Colonic mucosa (tissue), 4 donors: ENCODE measurements around the gene CRMP1. TPM values are rescaled to one million over a fixed set of nuclear protein-coding genes. Genes with fewer than 3 reads are reported as not detected.

Experiments
- DNase-seq: peaks from one replicate; pipeline ENCODE4 v3.0.0-alpha.2; 2020
- H3K27ac ChIP-seq: fragments of 200-600 bp; one replicate; pipeline ENCODE4 v1.8.0; 2021
- H3K27me3 ChIP-seq: fragments of 200-600 bp; one replicate; pipeline ENCODE4 v1.8.0; 2021
- H3K36me3 ChIP-seq: fragments of 200-600 bp; one replicate; pipeline ENCODE4 v1.8.0; 2021
- H3K4me1 ChIP-seq: fragments of 200-600 bp; one replicate; pipeline ENCODE4 v1.8.0; 2021; ENCODE audit warnings: mild to moderate bottlenecking
- H3K4me3 ChIP-seq: fragments of 200-600 bp; one replicate; pipeline ENCODE4 v1.8.0; 2021
- H3K9ac ChIP-seq, 2 donors: one replicate each; pipeline ENCODE4 v1.7.0; 2013; ENCODE audit warnings: control low read depth in 2 of 2, low read depth in 2 of 2, low read length in 2 of 2
- H3K9me3 ChIP-seq: fragments of 200-600 bp; one replicate; pipeline ENCODE4 v1.8.0; 2021
- intact Hi-C: fragments of 100-400 bp; cut with DNase I; formaldehyde crosslinking; loops from one replicate; pipeline ENCODE4 v1.14.1; 2022
- total RNA-seq, 2 donors: library from RNA; stranded (reverse); fragmentation: NEBNext Ultra II Directional in 1 of 2; extraction: Animal tissue kit (Norgen Biotek cat#: 25700) in 1 of 2; gene quantifications; one replicate each; pipeline ENCODE4 v1.2.1, GENCODE V29; 2021
- TF ChIP-seq, protein P1 (sequence below): fragments of 200-600 bp; IDR thresholded peaks from one replicate; pipeline ENCODE4 v1.8.0; 2022; ENCODE audit warnings: antibody characterized with exemption, mild to moderate bottlenecking
- donor health status: healthy.
- donor health status: DM: no; HTN: no; CAD: no.
- donor health status: DM: no; HTN: no; CAD: no.

The CRMP1 gene
- total RNA-seq, 2 donors from 2014 or later, result 0.49 to 1.2 TPM

- no peaks in the 10 kb centered on the region for H3K27me3 ChIP-seq
- no peak overlapping the region for H3K4me3 ChIP-seq
- TF ChIP-seq, protein P1, sequence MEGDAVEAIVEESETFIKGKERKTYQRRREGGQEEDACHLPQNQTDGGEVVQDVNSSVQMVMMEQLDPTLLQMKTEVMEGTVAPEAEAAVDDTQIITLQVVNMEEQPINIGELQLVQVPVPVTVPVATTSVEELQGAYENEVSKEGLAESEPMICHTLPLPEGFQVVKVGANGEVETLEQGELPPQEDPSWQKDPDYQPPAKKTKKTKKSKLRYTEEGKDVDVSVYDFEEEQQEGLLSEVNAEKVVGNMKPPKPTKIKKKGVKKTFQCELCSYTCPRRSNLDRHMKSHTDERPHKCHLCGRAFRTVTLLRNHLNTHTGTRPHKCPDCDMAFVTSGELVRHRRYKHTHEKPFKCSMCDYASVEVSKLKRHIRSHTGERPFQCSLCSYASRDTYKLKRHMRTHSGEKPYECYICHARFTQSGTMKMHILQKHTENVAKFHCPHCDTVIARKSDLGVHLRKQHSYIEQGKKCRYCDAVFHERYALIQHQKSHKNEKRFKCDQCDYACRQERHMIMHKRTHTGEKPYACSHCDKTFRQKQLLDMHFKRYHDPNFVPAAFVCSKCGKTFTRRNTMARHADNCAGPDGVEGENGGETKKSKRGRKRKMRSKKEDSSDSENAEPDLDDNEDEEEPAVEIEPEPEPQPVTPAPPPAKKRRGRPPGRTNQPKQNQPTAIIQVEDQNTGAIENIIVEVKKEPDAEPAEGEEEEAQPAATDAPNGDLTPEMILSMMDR, result no peak
- H3K27ac ChIP-seq, result no peak overlapping the region
- no peak overlapping the region for H3K9ac ChIP-seq
- no peaks in the 10 kb centered on the region for H3K9me3 ChIP-seq
- no peak for DNase-seq
- intact Hi-C loops, result no loop called here
- no peaks in the 10 kb centered on the region for H3K36me3 ChIP-seq
- no peaks in the 10 kb centered on the region for H3K4me1 ChIP-seq
Observed at GRCh38 chr4:5790546-5790857, 102.4 kb downstream of the CRMP1 start.

- no peaks in the 10 kb centered on the region for H3K27me3 ChIP-seq
- no peak overlapping the region for H3K9ac ChIP-seq
- H3K27ac ChIP-seq, result no peak overlapping the region
- TF ChIP-seq, protein P1, result no peak
- intact Hi-C loops, result no loop called here
- DNase-seq, result no peak
- no peak overlapping the region for H3K4me3 ChIP-seq
- no peaks in the 10 kb centered on the region for H3K9me3 ChIP-seq
- H3K36me3 ChIP-seq, result no peaks in the 10 kb centered on the region
- H3K4me1 ChIP-seq, result no peaks in the 10 kb centered on the region
Observed at GRCh38 chr4:5789141-5789540, 103.7 kb downstream of the CRMP1 start.

- H3K4me3 ChIP-seq, result no peak overlapping the region
- no peaks in the 10 kb centered on the region for H3K27me3 ChIP-seq
- intact Hi-C loops, result no loop called here
- TF ChIP-seq, protein P1, result no peak
- DNase-seq, result no peak
- no peaks in the 10 kb centered on the region for H3K9me3 ChIP-seq
- no peak overlapping the region for H3K9ac ChIP-seq
- H3K4me1 ChIP-seq, result no peaks in the 10 kb centered on the region
- H3K36me3 ChIP-seq, result no peaks in the 10 kb centered on the region
- H3K27ac ChIP-seq, result no peak overlapping the region
Observed at GRCh38 chr4:5788144-5788543, 104.7 kb downstream of the CRMP1 start.

GRCh38 chr4:5787311-5787710 is 105.6 kb downstream of the CRMP1 start:
- Histone ChIP-seq H3K27me3 (no peaks in the 10 kb centered on the region), H3K27ac (no peak overlapping the region), H3K4me3 (no peak overlapping the region), H3K9me3 (no peaks in the 10 kb centered on the region), H3K9ac (no peak overlapping the region), H3K4me1 (no peaks in the 10 kb centered on the region), H3K36me3 (no peaks in the 10 kb centered on the region)
- intact Hi-C loops, result no loop called here
- no peak for DNase-seq
- TF ChIP-seq, protein P1, result no peak

DNA sequence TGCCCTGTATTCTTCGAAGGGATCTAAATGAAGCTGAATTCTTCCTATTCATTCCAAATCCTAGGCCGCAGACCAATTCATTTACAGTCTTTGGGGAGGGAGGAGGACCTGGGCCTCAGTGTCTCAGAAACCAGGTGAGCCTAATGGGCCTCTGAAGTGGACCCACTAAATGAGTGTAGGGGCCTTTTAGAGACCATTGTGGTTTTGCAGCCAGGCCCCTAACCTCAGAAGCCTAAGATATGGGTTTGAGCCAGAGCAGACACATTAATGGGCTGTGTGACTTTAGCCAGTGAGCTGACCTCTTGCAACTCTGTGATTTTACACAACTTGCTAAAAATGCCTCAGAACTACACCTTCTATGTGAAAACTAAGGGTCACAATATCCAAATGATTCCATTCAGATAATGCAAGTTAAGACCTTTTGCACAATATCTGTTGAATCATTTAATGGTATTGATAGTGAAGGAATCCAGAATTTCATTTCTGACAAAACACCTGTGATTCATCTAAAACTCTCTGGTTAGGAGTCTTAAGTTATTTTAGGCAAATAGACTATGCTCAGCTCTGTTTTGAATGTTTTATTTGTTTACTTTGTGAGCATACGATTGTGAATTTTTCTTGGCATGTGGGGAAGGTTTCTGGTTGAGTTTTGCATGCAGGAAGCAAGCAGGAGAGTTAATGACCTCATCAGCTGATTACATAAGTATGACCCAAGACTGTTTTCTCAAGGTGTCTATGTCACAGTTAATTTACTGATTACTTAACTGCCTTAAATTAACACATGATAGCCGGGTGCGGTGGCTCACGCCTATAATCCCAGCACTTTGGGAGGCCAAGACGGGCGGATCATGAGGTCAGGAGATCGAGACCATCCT is 106.8 kb downstream of the CRMP1 start:
- H3K9me3 ChIP-seq, result no peaks in the 10 kb centered on the region
- H3K4me1 ChIP-seq, result no peaks in the 10 kb centered on the region
- no peak for DNase-seq
- H3K27ac ChIP-seq, result no peak overlapping the region
- TF ChIP-seq, protein P1, result no peak
- no peaks in the 10 kb centered on the region for H3K27me3 ChIP-seq
- intact Hi-C loops, result no loop called here
- H3K9ac ChIP-seq, result no peak overlapping the region
- no peaks in the 10 kb centered on the region for H3K36me3 ChIP-seq
- H3K4me3 ChIP-seq, result no peak overlapping the region
